OCI-M1 (cell line): ENCODE measurements around the gene GRM6.

Experiments used
- DNase-seq: peaks from one replicate; lab custom pipeline; 2025; lab: John Stamatoyannopoulos, UW

The GRM6 gene

DNA sequence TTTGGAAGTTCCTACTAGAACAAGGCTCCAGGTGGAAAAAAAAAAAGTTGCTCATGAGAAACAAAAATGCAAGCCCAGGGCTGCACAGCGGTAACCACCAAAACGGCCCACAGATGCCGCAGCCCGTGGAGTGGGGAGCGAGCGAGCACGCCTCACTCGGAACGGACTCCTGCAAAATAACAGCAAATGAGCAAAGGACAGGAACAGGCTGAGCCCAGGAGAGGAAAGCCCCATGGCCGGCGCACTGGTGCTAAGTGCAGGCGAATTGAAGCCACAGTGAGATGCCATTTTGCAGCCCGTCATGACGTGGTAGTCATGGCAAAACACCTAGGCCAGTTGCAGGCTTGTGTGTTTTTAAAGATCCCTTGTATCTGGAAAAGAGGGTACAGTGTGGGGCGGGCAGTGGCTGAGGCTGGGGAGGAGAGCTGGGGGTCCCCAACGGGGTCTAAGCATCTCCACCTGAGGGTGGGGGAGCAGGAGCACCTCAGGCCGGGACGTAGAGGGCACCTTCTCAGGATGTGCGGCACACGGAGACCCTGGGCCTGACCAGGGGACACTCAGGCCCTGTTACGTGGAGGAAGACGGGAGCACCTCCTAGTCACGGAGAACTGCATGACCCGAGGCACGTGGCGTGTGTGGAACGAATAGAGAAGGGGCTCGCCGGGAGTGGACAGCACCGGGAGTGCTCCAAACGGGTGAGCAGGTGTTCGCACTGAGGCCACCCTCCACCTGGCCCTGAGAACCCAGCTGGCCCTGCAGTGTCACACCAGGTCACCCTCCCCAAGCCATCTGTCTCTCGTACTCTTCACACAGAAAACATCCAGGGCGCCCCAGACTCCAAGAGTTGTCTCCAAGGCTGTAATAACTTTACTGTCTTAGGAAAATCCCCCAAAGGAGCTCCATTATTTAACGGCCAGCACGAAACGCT is 10.7 kb downstream of the GRM6 start:
- DNase-seq = no peak

- DNase-seq = no peak
Observed at GRCh38 chr5:178983728-178984127, 11.4 kb downstream of the GRM6 start.

DNA sequence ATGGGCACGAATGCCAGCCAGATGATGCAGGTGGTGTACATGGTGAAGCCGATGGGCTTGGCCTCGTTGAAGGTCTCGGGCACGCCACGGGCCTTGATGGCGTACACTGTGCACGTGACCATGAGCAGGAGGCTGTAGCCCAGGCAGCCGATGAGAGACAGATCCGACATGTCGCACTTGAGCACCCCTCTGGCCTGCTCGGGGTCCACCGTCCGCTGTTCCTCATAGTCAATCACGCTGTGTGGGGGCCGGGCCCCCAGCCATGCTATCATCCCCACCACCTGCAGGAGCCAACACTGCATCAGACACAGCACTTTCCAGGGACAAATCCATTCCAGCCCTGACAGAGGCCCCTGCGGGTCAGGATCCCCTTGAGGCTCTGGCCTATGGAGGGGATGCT is 12.2 kb downstream of the GRM6 start:
- no peak for DNase-seq

GRCh38 chr5:178981381-178981780 is 13.7 kb downstream of the GRM6 start:
- DNase-seq = no peak

DNA sequence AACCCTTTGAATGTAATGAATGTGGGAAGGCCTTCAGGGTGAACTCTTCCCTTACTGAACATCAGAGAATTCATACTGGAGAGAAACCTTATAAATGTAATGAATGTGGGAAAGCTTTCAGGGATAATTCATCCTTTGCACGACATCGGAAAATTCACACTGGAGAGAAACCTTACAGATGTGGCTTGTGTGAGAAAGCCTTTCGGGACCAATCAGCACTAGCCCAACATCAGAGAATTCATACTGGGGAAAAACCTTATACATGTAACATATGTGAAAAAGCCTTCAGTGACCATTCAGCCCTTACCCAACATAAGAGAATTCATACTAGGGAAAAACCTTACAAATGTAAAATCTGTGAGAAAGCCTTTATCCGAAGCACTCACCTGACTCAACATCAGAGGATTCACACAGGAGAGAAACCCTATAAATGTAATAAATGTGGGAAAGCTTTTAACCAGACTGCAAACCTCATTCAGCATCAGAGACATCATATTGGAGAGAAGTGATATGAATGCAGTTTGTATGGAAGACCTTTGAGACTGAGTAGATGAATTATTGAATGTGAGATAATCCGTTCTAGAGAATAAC is 29.6 kb downstream of the GRM6 start:
- DNase-seq = no peak

GRCh38 chr5:178941361-178941760 is 53.8 kb downstream of the GRM6 start:
- no peak for DNase-seq

DNA sequence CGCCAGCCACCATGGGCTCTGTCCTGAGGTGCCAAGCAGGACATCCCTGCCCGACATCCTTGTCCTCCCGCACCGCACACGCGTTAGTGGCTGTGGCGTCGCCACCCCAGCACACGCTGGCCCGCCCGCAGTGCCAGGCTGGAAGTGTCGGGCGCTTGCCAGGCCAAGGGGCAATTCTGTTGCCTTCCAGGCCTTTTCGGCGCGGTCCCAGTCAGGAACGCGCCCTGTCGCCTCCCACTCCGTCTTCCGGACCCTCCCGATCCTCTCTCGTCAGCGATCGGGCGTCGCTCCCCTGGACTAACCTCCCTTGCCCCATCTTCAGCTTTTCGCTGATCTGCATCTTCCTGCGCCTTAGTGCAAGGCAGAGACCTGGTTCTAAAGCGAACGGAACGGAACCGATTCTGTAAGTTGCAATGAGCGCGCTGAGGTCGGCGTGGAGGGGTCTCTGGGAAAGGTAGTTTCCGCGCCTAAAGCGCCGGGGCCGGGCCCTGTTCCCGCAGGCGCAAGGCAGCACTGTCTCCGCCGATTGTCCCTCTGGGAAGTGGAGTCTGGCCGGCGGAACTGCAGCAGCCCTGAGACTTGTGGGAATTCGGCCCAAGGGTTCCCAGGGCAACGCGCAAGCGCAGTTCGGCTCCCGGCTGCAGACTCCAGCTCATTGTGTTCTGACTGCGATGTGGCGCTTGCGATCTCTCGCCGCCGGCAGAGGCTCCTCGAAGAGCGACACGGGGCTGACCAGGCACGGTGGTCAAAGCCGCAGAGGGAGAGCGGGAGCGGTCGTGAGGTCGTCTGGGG is 54.4 kb downstream of the GRM6 start, which contains the start of gene ZNF454:
Gene ZNF454, plus strand, starts transcription at position 630 of the 792 bp plus-strand sequence. CDS start 1,594 bp downstream, outside the sequence.
- no peak for DNase-seq

DNA sequence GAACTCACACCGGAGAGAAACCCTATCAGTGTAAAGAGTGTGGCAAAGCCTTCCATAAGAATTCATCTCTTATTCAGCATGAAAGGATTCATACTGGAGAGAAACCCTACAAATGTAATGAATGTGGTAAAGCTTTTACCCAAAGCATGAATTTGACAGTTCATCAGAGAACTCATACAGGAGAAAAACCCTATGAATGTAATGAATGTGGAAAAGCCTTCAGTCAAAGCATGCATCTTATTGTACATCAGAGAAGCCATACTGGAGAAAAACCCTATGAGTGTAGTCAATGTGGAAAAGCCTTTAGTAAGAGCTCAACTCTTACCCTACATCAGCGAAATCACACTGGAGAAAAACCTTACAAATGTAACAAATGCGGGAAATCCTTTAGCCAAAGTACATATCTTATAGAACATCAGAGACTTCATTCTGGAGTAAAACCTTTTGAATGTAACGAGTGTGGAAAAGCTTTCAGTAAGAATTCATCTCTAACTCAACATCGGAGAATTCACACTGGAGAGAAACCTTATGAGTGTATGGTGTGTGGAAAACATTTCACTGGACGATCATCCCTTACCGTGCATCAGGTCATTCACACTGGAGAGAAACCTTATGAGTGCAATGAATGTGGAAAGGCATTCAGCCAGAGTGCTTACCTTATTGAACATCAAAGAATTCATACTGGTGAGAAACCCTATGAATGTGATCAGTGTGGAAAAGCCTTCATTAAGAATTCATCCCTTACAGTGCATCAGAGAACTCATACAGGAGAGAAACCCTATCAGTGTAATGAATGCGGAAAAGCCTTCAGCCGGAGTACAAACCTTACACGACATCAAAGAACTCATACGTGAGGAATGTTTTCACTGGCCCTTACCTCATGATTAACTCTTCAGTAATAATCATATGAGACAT is 63.0 kb downstream of the GRM6 start:
- peak; percentile 3 for DNase-seq
